DND-41 (cell line): ENCODE measurements around the gene GPHA2.

Source experiments
- EZH2 ChIP-seq: IDR thresholded peaks from 3 replicates; pipeline ENCODE4 v1.6.1; 2012; ENCODE audit warnings: borderline replicate concordance, low read depth, mild to moderate bottlenecking, moderate library complexity, low read length, inconsistent platforms; ENCODE audit not compliant: severe bottlenecking
- TF ChIP-seq, protein P1 (sequence below): IDR thresholded peaks from 2 replicates; pipeline ENCODE4 v1.5.1; 2012; ENCODE audit warnings: borderline replicate concordance, low read length, moderate library complexity, mild to moderate bottlenecking; ENCODE audit not compliant: poor library complexity, severe bottlenecking; ENCODE audit errors: extremely low read depth

DNA sequence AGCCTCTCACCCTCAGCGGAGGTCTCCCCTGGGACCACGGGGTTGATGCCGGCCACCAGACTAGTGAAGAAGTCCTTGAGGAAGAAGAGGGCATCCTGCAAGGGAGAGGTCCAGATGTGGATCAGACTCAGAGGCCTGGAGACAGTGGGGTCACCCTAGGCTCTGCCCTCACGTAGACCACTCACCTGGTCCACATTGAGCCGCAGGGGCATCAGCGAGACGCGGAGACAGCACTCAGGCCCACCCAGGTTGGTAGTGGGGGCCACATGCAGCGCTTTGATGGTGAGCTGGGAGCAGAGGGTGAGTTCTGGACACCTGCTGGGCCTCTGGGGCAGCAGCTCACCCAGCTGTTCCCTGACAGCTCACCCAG lies 37.6 kb downstream of the GPHA2 start:
- TF ChIP-seq, protein P1, sequence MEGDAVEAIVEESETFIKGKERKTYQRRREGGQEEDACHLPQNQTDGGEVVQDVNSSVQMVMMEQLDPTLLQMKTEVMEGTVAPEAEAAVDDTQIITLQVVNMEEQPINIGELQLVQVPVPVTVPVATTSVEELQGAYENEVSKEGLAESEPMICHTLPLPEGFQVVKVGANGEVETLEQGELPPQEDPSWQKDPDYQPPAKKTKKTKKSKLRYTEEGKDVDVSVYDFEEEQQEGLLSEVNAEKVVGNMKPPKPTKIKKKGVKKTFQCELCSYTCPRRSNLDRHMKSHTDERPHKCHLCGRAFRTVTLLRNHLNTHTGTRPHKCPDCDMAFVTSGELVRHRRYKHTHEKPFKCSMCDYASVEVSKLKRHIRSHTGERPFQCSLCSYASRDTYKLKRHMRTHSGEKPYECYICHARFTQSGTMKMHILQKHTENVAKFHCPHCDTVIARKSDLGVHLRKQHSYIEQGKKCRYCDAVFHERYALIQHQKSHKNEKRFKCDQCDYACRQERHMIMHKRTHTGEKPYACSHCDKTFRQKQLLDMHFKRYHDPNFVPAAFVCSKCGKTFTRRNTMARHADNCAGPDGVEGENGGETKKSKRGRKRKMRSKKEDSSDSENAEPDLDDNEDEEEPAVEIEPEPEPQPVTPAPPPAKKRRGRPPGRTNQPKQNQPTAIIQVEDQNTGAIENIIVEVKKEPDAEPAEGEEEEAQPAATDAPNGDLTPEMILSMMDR: no peak
- no peak for TF ChIP-seq EZH2
